Fibroblast of villous mesenchyme (primary cell): ENCODE results near the gene SNIP1. TPM values are rescaled to one million over a fixed set of nuclear protein-coding genes. Genes with fewer than 3 reads are reported as not detected.
"Not testable (repeated sequence)": the region's sequence is repeated elsewhere in the genome, so short reads cannot be mapped to it uniquely, and the experiment has no call there.

Source experiments
- DNase-seq: peaks from one replicate; pipeline ENCODE4 v3.0.0-alpha.2; 2010; ENCODE audit warnings: low read depth
- H3K4me3 ChIP-seq: 2 replicates; pipeline ENCODE4 v1.5.1; 2011; ENCODE audit warnings: low read depth, mild to moderate bottlenecking, low read length
- CTCF ChIP-seq: IDR thresholded peaks from 2 replicates; pipeline ENCODE4 v1.5.1; 2012; ENCODE audit warnings: low read depth, mild to moderate bottlenecking, low read length; ENCODE audit not compliant: insufficient read depth
- total RNA-seq: library from RNA; depleted of rRNA; stranded (reverse); fragments of >200 nt; gene quantifications from 2 replicates; pipeline ENCODE4 v1.2.3, GENCODE V29; 2012

SNIP1 gene
- total RNA-seq, 1 donor, result 9.5 TPM

- H3K4me3 ChIP-seq, result no peak overlapping the region
- DNase-seq, result no peak
- TF ChIP-seq CTCF, result no peak
Observed at GRCh38 chr1:37540036-37540785, 13.9 kb downstream of the SNIP1 start.

GRCh38 chr1:37539154-37539553 is 14.9 kb downstream of the SNIP1 start:
- not testable (repeated sequence) for H3K4me3 ChIP-seq, DNase-seq

- DNase-seq, result peak; percentile 80
- no peak overlapping the region for H3K4me3 ChIP-seq
- no peak for TF ChIP-seq CTCF
Observed at GRCh38 chr1:37537378-37537777, 16.7 kb downstream of the SNIP1 start.

- no peak for DNase-seq
- TF ChIP-seq CTCF, result no peak
Observed at GRCh38 chr1:37533317-37534093, 20.6 kb downstream of the SNIP1 start.

GRCh38 chr1:37532418-37533156 is 21.5 kb downstream of the SNIP1 start:
- not testable (repeated sequence) for H3K4me3 ChIP-seq, DNase-seq

More at GRCh38 chr1:37533317-37534093, 20.6 kb downstream of the SNIP1 start:
- no peak overlapping the region for H3K4me3 ChIP-seq

GRCh38 chr1:37529888-37530287 is 24.2 kb downstream of the SNIP1 start:
- not testable (repeated sequence) for DNase-seq, H3K4me3 ChIP-seq

- DNase-seq, result no peak
- no peak overlapping the region for H3K4me3 ChIP-seq
- no peak for TF ChIP-seq CTCF
Observed at GRCh38 chr1:37519613-37520012, 34.5 kb downstream of the SNIP1 start.

- DNase-seq, H3K4me3 ChIP-seq: not testable (repeated sequence)
Observed at GRCh38 chr1:37518929-37519328, 35.2 kb downstream of the SNIP1 start.

- not testable (repeated sequence) for H3K4me3 ChIP-seq, DNase-seq
Observed at GRCh38 chr1:37518241-37518640, 35.9 kb downstream of the SNIP1 start.
